ENCODE measurements around the gene CHMP2A. TPM values are rescaled to one million over a fixed set of nuclear protein-coding genes. Genes with fewer than 3 reads are reported as not detected.

The CHMP2A gene
- total RNA-seq (2021; fragmentation: NEBNext Ultra II Directional; extraction: Animal tissue kit (Norgen Biotek cat#: 25700)) (70.0 and 75.8 TPM in 2 replicates), polyA plus RNA-seq (2011; rRNA removed) (115 and 132 TPM in 2 replicates), polyA minus RNA-seq (2011; rRNA and poly(A)+ RNA removed) (83.8 and 85.2 TPM in 2 replicates)
- polyA plus RNA-seq (2011; cell fraction: cytosol; rRNA removed), result 180 TPM
- polyA plus RNA-seq (2011; cell fraction: nucleus; rRNA removed), result 98.9 TPM
- 105 to 150 TPM (median 138 TPM) in 4 replicates for polyA plus RNA-seq (2012, experiment 1 of 2)
- 99.5 TPM for polyA plus RNA-seq (2012, experiment 2 of 2)
- polyA plus RNA-seq (2013, experiment 1 of 2), result 83.2 TPM
- polyA plus RNA-seq (2013, experiment 2 of 2), result 87.1 TPM
- polyA minus RNA-seq (2011; cell fraction: cytosol; rRNA and poly(A)+ RNA removed), result 70.9 TPM
- polyA minus RNA-seq (2011; cell fraction: nucleus; rRNA and poly(A)+ RNA removed), result 34.6 TPM
- long read RNA-seq, experiment 1, partial matches to known transcripts, result 17 of 25 reads
- long read RNA-seq, experiment 1, other reads (novel, unspliced or antisense), result 2 of 25 reads
- long read RNA-seq, experiment 2, transcript CHMP2A-208 (6 exons, 885 nt), result minor isoform, 59 of 143 reads
- long read RNA-seq, experiment 2, transcript CHMP2A-201 (6 exons, 913 nt), result major isoform, 66 of 143 reads
- long read RNA-seq, experiment 2, partial matches to known transcripts, result 2 of 143 reads
- long read RNA-seq, experiment 2, other reads (novel, unspliced or antisense), result 13 of 143 reads

GRCh38 chr19:58554494-58555368 lies at the start of gene CHMP2A:
Gene CHMP2A (minus strand): TSS chr19:58555105. CDS start chr19:58554212, 893 bp downstream.
- no peaks in the 10 kb centered on the region for H3K27me3 ChIP-seq (replicated peaks in 1 of 4; ENCODE audit: control insufficient read depth in 3 of 4, extremely low read depth in 1 of 4, insufficient read depth in 3 of 4, low read length in 3 of 4)
- H2BK12ac ChIP-seq (ENCODE audit: low read depth, low read length), result no peak within 1 kb of the TSS
- no peak within 1 kb of the TSS for H3K14ac ChIP-seq (ENCODE audit: insufficient read length)
- peak within 1 kb of the TSS; percentile 61 for H2BK120ac ChIP-seq (replicated peaks; ENCODE audit: low read depth, low read length)
- peaks cover 8% of the 10 kb centered on the region for H3K79me1 ChIP-seq (ENCODE audit: low read depth, low read length)
- H2BK20ac ChIP-seq (ENCODE audit: low read length), result no peak within 1 kb of the TSS
- H3K23ac ChIP-seq (ENCODE audit: insufficient read length), result no peak within 1 kb of the TSS
- peaks cover 21% of the 10 kb centered on the region for H3K23me2 ChIP-seq (ENCODE audit: low read depth, low read length)
- peak within 1 kb of the TSS; percentile 84 for H3K27ac ChIP-seq (ENCODE audit: low read depth, low read length)
- H4K91ac ChIP-seq (replicated peaks; ENCODE audit: insufficient read length, low read length), result peak within 1 kb of the TSS; percentile 84
- H3K18ac ChIP-seq (ENCODE audit: extremely low read depth, low read length), result peak within 1 kb of the TSS; percentile 92
- peak within 1 kb of the TSS; percentile 93 for H3K56ac ChIP-seq (replicated peaks; ENCODE audit: insufficient read length, low read depth, low read length)
- H3K36me3 ChIP-seq (ENCODE audit: control insufficient read depth in 2 of 4, insufficient read depth in 4 of 4, low read length in 3 of 4), result peaks cover 20 to 41% (median 32%) of the 10 kb centered on the region in 4 experiments
- peak within 1 kb of the TSS; percentile 76 to 88 for H3K4me2 ChIP-seq (ENCODE audit: insufficient read depth in 1 of 2, low read depth in 2 of 2, low read length in 2 of 2)
- FAIRE-seq (peak; percentile 13), DNase-seq (ENCODE audit: low read depth in 1 of 2, low spot score in 2 of 2) (peak; percentile 88 to 99)
- ChIA-PET POLR2A (ENCODE audit: partially characterized antibody) (interaction anchor here (0.5 to 13.8 kb wide), 19 partner anchors 10 to 599 kb away, joined by 3 to 650 read pairs (median 6); partner anchors contain the start of genes MZF1, RNF225, RPS5 and SLC27A5), CTCF (ENCODE audit: partially characterized antibody) (interaction anchor here (0.7 to 4.6 kb wide), 6 partner anchors 9 to 35 kb away, joined by 3 to 33 read pairs (median 7); partner anchors contain the start of genes TRIM28 and ZBTB45)
- H2BK5ac ChIP-seq (ENCODE audit: low read depth, low read length), result peak within 1 kb of the TSS; percentile 95
- peak within 1 kb of the TSS; percentile 91 for H4K8ac ChIP-seq (ENCODE audit: extremely low read depth, insufficient read depth, low read length)
- H2AK5ac ChIP-seq (ENCODE audit: low read depth, low read length), result no peak within 1 kb of the TSS
- H4K20me1 ChIP-seq (replicated peaks in 1 of 2; ENCODE audit: control insufficient read depth in 1 of 2, insufficient read depth in 2 of 2, low read length in 2 of 2), result peaks cover 3 to 16% of the 10 kb centered on the region in 2 experiments
- H2BK15ac ChIP-seq (ENCODE audit: low read length), result peak within 1 kb of the TSS; percentile 46; the same call in 1 of the 2 replicates
- H3K9me3 ChIP-seq (ENCODE audit: insufficient read depth in 2 of 2, low read depth in 1 of 2, low read length in 1 of 2), result no peaks in the 10 kb centered on the region
- peak within 1 kb of the TSS; percentile 68 to 91 (median 80) for H3K9ac ChIP-seq (replicated peaks in 1 of 4; ENCODE audit: extremely low read depth in 1 of 4, low read depth in 3 of 4, low read length in 3 of 4)
- peak within 1 kb of the TSS; percentile 28; the same call in 1 of the 2 replicates for H2AFZ ChIP-seq (ENCODE audit: low read length)
- peaks cover 0 to 24% (median 14%) of the 10 kb centered on the region in 4 experiments; a peak in 6 of 7 replicates for H3K4me1 ChIP-seq (replicated peaks in 1 of 4; ENCODE audit: control insufficient read depth in 3 of 4, insufficient read depth in 4 of 4, low read length in 3 of 4)
- H3K4me3 ChIP-seq (ENCODE audit: extremely low read depth in 1 of 4, insufficient read depth in 2 of 4, low read depth in 3 of 4, low read length in 4 of 4), result peak within 1 kb of the TSS; percentile 62 to 79 (median 68)
- H3K4ac ChIP-seq (replicated peaks; ENCODE audit: insufficient read length, low read depth, low read length), result peak within 1 kb of the TSS; percentile 91
- H4K5ac ChIP-seq (ENCODE audit: insufficient read length, low read depth, low read length), result peak within 1 kb of the TSS; percentile 75
- peaks cover 7 to 20% of the 10 kb centered on the region in 2 experiments for H3K79me2 ChIP-seq (ENCODE audit: control insufficient read depth in 1 of 2, insufficient read depth in 2 of 2, low read length in 2 of 2)
- WGBS, 2 experiments (ENCODE audit: extremely low coverage in 1 of 2, insufficient coverage in 1 of 2, insufficient read length in 1 of 2, insufficient replicate concordance in 2 of 2, low coverage in 1 of 2, low lambda C conversion rate in 2 of 2, missing lambda C conversion rate in 1 of 2), result 2% methylated on average over 67 of the region's 69 CpGs; no CpG with 5 or more reads in 1 of the 2 experiments
- TF ChIP-seq BCL11A (IDR thresholded peaks at IDR 0.05; ENCODE audit: low read depth in 2 of 2, low read length in 2 of 2), result no peak
- TF ChIP-seq POU5F1 (IDR thresholded peaks at IDR 0.05; ENCODE audit: low read depth, low read length), result no peak
- peak; percentile 88 for TF ChIP-seq POLR2AphosphoS5 (IDR thresholded peaks at IDR 0.05; ENCODE audit: low read depth, low read length)
- peak; percentile 95 for TF ChIP-seq CEBPB (IDR thresholded peaks at IDR 0.05; ENCODE audit: low read depth, low read length)
- no peak; the same call in 1 of the 2 replicates for TF ChIP-seq SIX5 (IDR thresholded peaks at IDR 0.05; ENCODE audit: low read depth, low read length)

Measured in H1 (cell line).